ENCODE measurements around the gene HOXB3.
"Not testable (repeated sequence)": the region's sequence is repeated elsewhere in the genome, so short reads cannot be mapped to it uniquely, and the experiment has no call there.

The HOXB3 gene

GRCh38 chr17:48542114-48542656 is 47.9 kb downstream of the HOXB3 start:
- peak; percentile 28 for DNase-seq

GRCh38 chr17:48541577-48542113 is 48.4 kb downstream of the HOXB3 start:
- peak; percentile 44 for DNase-seq

- DNase-seq: peak; percentile 7
Observed at GRCh38 chr17:48541036-48541576, 48.9 kb downstream of the HOXB3 start.

- DNase-seq: no peak
Observed at GRCh38 chr17:48540213-48540612, 49.8 kb downstream of the HOXB3 start.

GRCh38 chr17:48539177-48539576 is 50.9 kb downstream of the HOXB3 start:
- no peak for DNase-seq

- no peak for DNase-seq
Observed at GRCh38 chr17:48537316-48537715, 52.7 kb downstream of the HOXB3 start.

GRCh38 chr17:48535793-48536559 is 54.1 kb downstream of the HOXB3 start:
- not testable (repeated sequence) for DNase-seq

GRCh38 chr17:48532261-48532660 is 57.8 kb downstream of the HOXB3 start:
- DNase-seq: no peak

- DNase-seq: no peak
Observed at GRCh38 chr17:48530887-48531272, 59.2 kb downstream of the HOXB3 start, which contains the start of gene HOXB1. Gene HOXB1 (minus strand): TSS chr17:48531011. CDS start chr17:48530904, 107 bp downstream.

GRCh38 chr17:48530208-48530886 is 59.7 kb downstream of the HOXB3 start:
- no peak for DNase-seq

GRCh38 chr17:48529683-48530009 is 60.4 kb downstream of the HOXB3 start:
- DNase-seq: no peak

- DNase-seq: no peak
Observed at GRCh38 chr17:48528936-48529682, 60.9 kb downstream of the HOXB3 start.

GRCh38 chr17:48528153-48528935 is 61.7 kb downstream of the HOXB3 start:
- no peak for DNase-seq

- no peak for DNase-seq
Observed at GRCh38 chr17:48527547-48527932, 62.5 kb downstream of the HOXB3 start.

- no peak for DNase-seq
Observed at GRCh38 chr17:48526608-48527546, 63.2 kb downstream of the HOXB3 start.

- no peak for DNase-seq
Observed at GRCh38 chr17:48523010-48523409, 67.0 kb downstream of the HOXB3 start.

GRCh38 chr17:48522031-48522653 is 67.9 kb downstream of the HOXB3 start:
- DNase-seq: no peak

- DNase-seq: no peak
Observed at GRCh38 chr17:48520631-48521079, 69.4 kb downstream of the HOXB3 start.

GRCh38 chr17:48519427-48519826 is 70.6 kb downstream of the HOXB3 start:
- DNase-seq: no peak

- DNase-seq: no peak
Observed at GRCh38 chr17:48517478-48517877, 72.6 kb downstream of the HOXB3 start.

Data from central memory CD4-positive, alpha-beta T cell (primary cell).